Activated gamma-delta T cell treated with anti-CD3 and anti-CD28 coated beads, Interleukin-2, amount 50 U/mL, for 16 hours (primary cell): ENCODE results near the gene BCR.

Experiments
- DNase-seq: peaks from one replicate; pipeline ENCODE4 v3.0.0-alpha.2; 2020; ENCODE audit warnings: low read depth

BCR gene

GRCh38 chr22:23151827-23152226, 28.5 kb upstream of the BCR start:
- DNase-seq: no peak

- no peak for DNase-seq
Measured at GRCh38 chr22:23152238-23153114, 27.8 kb upstream of the BCR start.

GRCh38 chr22:23153994-23154393, 26.3 kb upstream of the BCR start:
- DNase-seq: no peak

- no peak for DNase-seq
Measured at GRCh38 chr22:23154461-23154860, 25.8 kb upstream of the BCR start.

GRCh38 chr22:23155143-23155542, 25.2 kb upstream of the BCR start:
- DNase-seq: no peak

- DNase-seq: no peak
Measured at GRCh38 chr22:23155831-23156230, 24.5 kb upstream of the BCR start.

- no peak for DNase-seq
Measured at GRCh38 chr22:23156286-23156685, 24.0 kb upstream of the BCR start.

GRCh38 chr22:23157560-23158515, 22.5 kb upstream of the BCR start:
- no peak for DNase-seq

GRCh38 chr22:23158516-23159290, 21.6 kb upstream of the BCR start:
- no peak for DNase-seq

GRCh38 chr22:23159291-23159630, 21.0 kb upstream of the BCR start:
- DNase-seq: no peak

- no peak for DNase-seq
Measured at GRCh38 chr22:23161029-23161428, 19.3 kb upstream of the BCR start.

GRCh38 chr22:23161574-23161973, 18.7 kb upstream of the BCR start:
- no peak for DNase-seq

GRCh38 chr22:23163665-23164064, 16.6 kb upstream of the BCR start:
- no peak for DNase-seq

- no peak for DNase-seq
Measured at GRCh38 chr22:23164091-23164490, 16.2 kb upstream of the BCR start.

- no peak for DNase-seq
Measured at GRCh38 chr22:23166042-23166831, 14.1 kb upstream of the BCR start.

- DNase-seq: no peak
Measured at GRCh38 chr22:23166841-23167616, 13.3 kb upstream of the BCR start.

GRCh38 chr22:23168391-23169042, 11.8 kb upstream of the BCR start:
- DNase-seq: no peak

- no peak for DNase-seq
Measured at GRCh38 chr22:23169043-23169406, 11.3 kb upstream of the BCR start.

- no peak for DNase-seq
Measured at GRCh38 chr22:23175817-23176644, 4.3 kb upstream of the BCR start.
